Adipocyte (in vitro differentiated cells): ENCODE measurements around the gene TRMT5.

ENCODE experiments used
- DNase-seq: peaks from one replicate; pipeline ENCODE4 v3.0.0-alpha.2; 2015; ENCODE audit warnings: low read depth
- H3K27me3 ChIP-seq: replicated peaks from 2 replicates; pipeline ENCODE4 v1.7.0; 2013; ENCODE audit warnings: mild to moderate bottlenecking, low read length, moderate library complexity; ENCODE audit not compliant: control insufficient read depth, insufficient read depth
- H3K36me3 ChIP-seq: 2 replicates; pipeline ENCODE4 v1.7.0; 2013; ENCODE audit warnings: low read length, mild to moderate bottlenecking, moderate library complexity; ENCODE audit not compliant: control insufficient read depth, insufficient read depth, severe bottlenecking
- H3K4me1 ChIP-seq: 2 replicates; pipeline ENCODE4 v1.7.0; 2013; ENCODE audit warnings: mild to moderate bottlenecking, low read length, moderate library complexity; ENCODE audit not compliant: control insufficient read depth, insufficient read depth
- H3K4me3 ChIP-seq: 2 replicates; pipeline ENCODE4 v1.7.0; 2013; ENCODE audit warnings: mild to moderate bottlenecking, low read length, moderate library complexity
- H3K9ac ChIP-seq: 2 replicates; pipeline ENCODE4 v1.7.0; 2013; ENCODE audit warnings: mild to moderate bottlenecking, low read length, moderate library complexity
- H3K9me3 ChIP-seq: 2 replicates; pipeline ENCODE4 v1.7.0; 2013; ENCODE audit warnings: mild to moderate bottlenecking, low read length, moderate library complexity; ENCODE audit not compliant: control insufficient read depth

TRMT5 gene

GRCh38 chr14:60933920-60934655 lies 46.8 kb downstream of the TRMT5 start:
- DNase-seq: no peak
- no peaks in the 10 kb centered on the region for H3K9me3 ChIP-seq

GRCh38 chr14:60931218-60931617 lies 49.7 kb downstream of the TRMT5 start:
- Histone ChIP-seq H3K36me3 (no peaks in the 10 kb centered on the region), H3K9me3 (no peaks in the 10 kb centered on the region), H3K4me1 (no peaks in the 10 kb centered on the region), H3K27me3 (no peaks in the 10 kb centered on the region), H3K4me3 (no peak overlapping the region), H3K9ac (no peak overlapping the region)
- no peak for DNase-seq

More at GRCh38 chr14:60933920-60934655, 46.8 kb downstream of the TRMT5 start:
- no peak overlapping the region for H3K4me3 ChIP-seq
- no peak overlapping the region for H3K9ac ChIP-seq
- H3K27me3 ChIP-seq: no peaks in the 10 kb centered on the region
- H3K36me3 ChIP-seq: no peaks in the 10 kb centered on the region
- no peaks in the 10 kb centered on the region for H3K4me1 ChIP-seq

DNA sequence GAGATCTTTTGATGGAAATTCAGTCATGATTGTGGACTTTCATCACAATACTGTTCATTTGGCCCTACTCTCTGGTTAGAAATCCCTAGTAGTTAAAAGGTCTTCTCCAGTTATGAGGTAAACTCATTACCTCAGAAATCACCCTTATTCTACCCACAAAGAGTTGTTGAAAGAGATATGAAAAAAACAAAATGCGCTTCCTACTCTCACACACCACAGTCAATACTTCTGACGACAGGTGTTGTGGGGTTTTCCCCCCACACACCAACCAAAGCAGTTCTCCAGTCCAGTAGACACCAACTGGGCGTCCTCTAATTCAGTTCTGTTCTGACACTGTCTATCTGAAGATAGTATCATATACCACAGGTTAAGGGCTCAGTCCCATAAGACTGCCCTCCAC lies 54.9 kb downstream of the TRMT5 start:
- no peak for DNase-seq
- no peaks in the 10 kb centered on the region for H3K9me3 ChIP-seq
- H3K4me1 ChIP-seq: no peaks in the 10 kb centered on the region
- H3K9ac ChIP-seq: no peak overlapping the region
- no peaks in the 10 kb centered on the region for H3K36me3 ChIP-seq
- no peaks in the 10 kb centered on the region for H3K27me3 ChIP-seq
- H3K4me3 ChIP-seq: no peak overlapping the region

- Histone ChIP-seq H3K27me3 (no peaks in the 10 kb centered on the region), H3K4me1 (no peaks in the 10 kb centered on the region), H3K4me3 (no peak overlapping the region), H3K36me3 (no peaks in the 10 kb centered on the region), H3K9me3 (no peaks in the 10 kb centered on the region), H3K9ac (no peak overlapping the region)
- no peak for DNase-seq
Observed at GRCh38 chr14:60925286-60925685, 55.6 kb downstream of the TRMT5 start.

- no peak overlapping the region for H3K4me3 ChIP-seq
- DNase-seq: no peak
- no peaks in the 10 kb centered on the region for H3K4me1 ChIP-seq
- H3K36me3 ChIP-seq: no peaks in the 10 kb centered on the region
- H3K9me3 ChIP-seq: no peaks in the 10 kb centered on the region
- no peaks in the 10 kb centered on the region for H3K27me3 ChIP-seq
- no peak overlapping the region for H3K9ac ChIP-seq
Observed at GRCh38 chr14:60922050-60922449, 58.8 kb downstream of the TRMT5 start.
